Loucy (cell line): Measurements from ENCODE around the gene CAVIN1.
"Not testable (repeated sequence)": the region's sequence is repeated elsewhere in the genome, so short reads cannot be mapped to it uniquely, and the experiment has no call there.

Source experiments
- H2AFZ ChIP-seq: fragments of 200-600 bp; sonication (generic); 2 replicates; pipeline ENCODE4 v1.6.0; 2016; ENCODE audit warnings: antibody characterized with exemption, mild to moderate bottlenecking, low read length, moderate library complexity
- H3F3A ChIP-seq: fragments of 200-600 bp; 2 replicates; pipeline ENCODE4 v1.6.0; 2016; ENCODE audit warnings: antibody characterized with exemption, low read depth, mild to moderate bottlenecking
- H3K27me3 ChIP-seq: fragments of 200-600 bp; sonication (generic); 2 replicates; pipeline ENCODE4 v1.6.1; 2014; ENCODE audit warnings: low read length, mild to moderate bottlenecking; ENCODE audit not compliant: insufficient read depth, poor library complexity, severe bottlenecking
- H3K36me3 ChIP-seq: fragments of 200-600 bp; sonication (generic); 2 replicates; pipeline ENCODE4 v1.6.1; 2016; ENCODE audit warnings: low read length; ENCODE audit not compliant: insufficient read depth
- H3K4me1 ChIP-seq: fragments of 200-600 bp; sonication (generic); 2 replicates; pipeline ENCODE4 v1.5.1; 2014; ENCODE audit warnings: low read length, mild to moderate bottlenecking; ENCODE audit not compliant: insufficient read depth, poor library complexity, severe bottlenecking
- H3K4me2 ChIP-seq: fragments of 200-600 bp; sonication (generic); 2 replicates; pipeline ENCODE4 v1.6.0; 2014; ENCODE audit warnings: antibody characterized with exemption, low read length, low read depth, mild to moderate bottlenecking; ENCODE audit not compliant: poor library complexity, severe bottlenecking
- H3K4me3 ChIP-seq: fragments of 200-600 bp; sonication (generic); 2 replicates; pipeline ENCODE4 v1.5.1; 2014; ENCODE audit warnings: low read length, mild to moderate bottlenecking, mixed read lengths; ENCODE audit not compliant: poor library complexity, severe bottlenecking
- H3K79me2 ChIP-seq: fragments of 200-600 bp; sonication (generic); 2 replicates; pipeline ENCODE4 v1.6.1; 2014; ENCODE audit warnings: low read length; ENCODE audit not compliant: insufficient read depth
- H3K9ac ChIP-seq: fragments of 200-600 bp; sonication (generic); 2 replicates; pipeline ENCODE4 v1.6.0; 2014; ENCODE audit warnings: mild to moderate bottlenecking, low read depth, low read length, moderate library complexity; ENCODE audit not compliant: poor library complexity, severe bottlenecking
- H3K9me2 ChIP-seq: fragments of 200-600 bp; sonication (generic); replicated peaks from 2 replicates; pipeline ENCODE4 v1.6.1; 2016; ENCODE audit warnings: low read depth, low read length, mixed read lengths
- H3K9me3 ChIP-seq: fragments of 200-600 bp; sonication (generic); 2 replicates; pipeline ENCODE4 v1.6.1; 2014; ENCODE audit warnings: mild to moderate bottlenecking, antibody characterized with exemption, low read length, low read depth; ENCODE audit not compliant: insufficient read depth
- H4K20me1 ChIP-seq: fragments of 200-600 bp; sonication (generic); 2 replicates; pipeline ENCODE4 v1.6.0; 2014; ENCODE audit warnings: antibody characterized with exemption, low read length, mild to moderate bottlenecking; ENCODE audit not compliant: insufficient read depth, poor library complexity, severe bottlenecking
- EZH2phosphoT487 ChIP-seq: fragments of 200-600 bp; IDR thresholded peaks from 2 replicates; pipeline ENCODE4 v1.6.1; 2018; ENCODE audit warnings: antibody characterized with exemption, mild to moderate bottlenecking, moderate library complexity, borderline replicate concordance
- TF ChIP-seq, protein P1 (sequence below): fragments of 200-600 bp; sonication (generic); conservative IDR thresholded peaks from 2 replicates; pipeline ENCODE4 v1.5.1; 2014; ENCODE audit warnings: mild to moderate bottlenecking, antibody characterized with exemption, low read length

Gene CAVIN1

DNA sequence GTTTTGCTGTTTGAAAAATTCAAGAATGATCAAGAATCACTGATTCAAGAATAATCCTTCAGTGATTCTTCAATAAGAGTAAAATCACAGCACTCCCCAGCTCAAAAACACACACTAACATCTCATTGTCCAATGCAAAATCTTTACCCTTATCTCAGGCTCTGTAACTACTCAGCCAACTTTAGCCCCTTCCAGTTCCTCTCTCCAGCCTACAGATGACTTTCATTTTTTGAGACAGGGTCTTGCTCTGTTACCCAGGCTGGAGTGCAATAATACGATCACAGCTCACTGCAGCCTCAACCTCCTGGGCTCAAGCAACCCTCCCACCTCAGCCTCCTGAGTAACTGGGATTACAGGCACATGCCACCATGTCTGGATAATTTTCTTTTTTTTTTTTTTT lies 59.8 kb downstream of the CAVIN1 start:
- H3K4me1 ChIP-seq: peaks cover 5% of the 10 kb centered on the region
- H3K9me2 ChIP-seq: no peaks in the 10 kb centered on the region
- H3K9me3 ChIP-seq: no peaks in the 10 kb centered on the region
- peaks cover 96% of the 10 kb centered on the region for H3K79me2 ChIP-seq
- no peaks in the 10 kb centered on the region for H3F3A ChIP-seq
- no peak overlapping the region for H3K9ac ChIP-seq
- no peak for TF ChIP-seq EZH2phosphoT487
- TF ChIP-seq, protein P1, sequence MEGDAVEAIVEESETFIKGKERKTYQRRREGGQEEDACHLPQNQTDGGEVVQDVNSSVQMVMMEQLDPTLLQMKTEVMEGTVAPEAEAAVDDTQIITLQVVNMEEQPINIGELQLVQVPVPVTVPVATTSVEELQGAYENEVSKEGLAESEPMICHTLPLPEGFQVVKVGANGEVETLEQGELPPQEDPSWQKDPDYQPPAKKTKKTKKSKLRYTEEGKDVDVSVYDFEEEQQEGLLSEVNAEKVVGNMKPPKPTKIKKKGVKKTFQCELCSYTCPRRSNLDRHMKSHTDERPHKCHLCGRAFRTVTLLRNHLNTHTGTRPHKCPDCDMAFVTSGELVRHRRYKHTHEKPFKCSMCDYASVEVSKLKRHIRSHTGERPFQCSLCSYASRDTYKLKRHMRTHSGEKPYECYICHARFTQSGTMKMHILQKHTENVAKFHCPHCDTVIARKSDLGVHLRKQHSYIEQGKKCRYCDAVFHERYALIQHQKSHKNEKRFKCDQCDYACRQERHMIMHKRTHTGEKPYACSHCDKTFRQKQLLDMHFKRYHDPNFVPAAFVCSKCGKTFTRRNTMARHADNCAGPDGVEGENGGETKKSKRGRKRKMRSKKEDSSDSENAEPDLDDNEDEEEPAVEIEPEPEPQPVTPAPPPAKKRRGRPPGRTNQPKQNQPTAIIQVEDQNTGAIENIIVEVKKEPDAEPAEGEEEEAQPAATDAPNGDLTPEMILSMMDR: no peak
- no peak overlapping the region for H3K4me2 ChIP-seq
- H4K20me1 ChIP-seq: peaks cover 20% of the 10 kb centered on the region
- H3K36me3 ChIP-seq: no peaks in the 10 kb centered on the region; the same call in 1 of the 2 replicates
- H3K27me3 ChIP-seq: no peaks in the 10 kb centered on the region
- H2AFZ ChIP-seq: no peak overlapping the region
- H3K4me3 ChIP-seq: no peak overlapping the region

DNA sequence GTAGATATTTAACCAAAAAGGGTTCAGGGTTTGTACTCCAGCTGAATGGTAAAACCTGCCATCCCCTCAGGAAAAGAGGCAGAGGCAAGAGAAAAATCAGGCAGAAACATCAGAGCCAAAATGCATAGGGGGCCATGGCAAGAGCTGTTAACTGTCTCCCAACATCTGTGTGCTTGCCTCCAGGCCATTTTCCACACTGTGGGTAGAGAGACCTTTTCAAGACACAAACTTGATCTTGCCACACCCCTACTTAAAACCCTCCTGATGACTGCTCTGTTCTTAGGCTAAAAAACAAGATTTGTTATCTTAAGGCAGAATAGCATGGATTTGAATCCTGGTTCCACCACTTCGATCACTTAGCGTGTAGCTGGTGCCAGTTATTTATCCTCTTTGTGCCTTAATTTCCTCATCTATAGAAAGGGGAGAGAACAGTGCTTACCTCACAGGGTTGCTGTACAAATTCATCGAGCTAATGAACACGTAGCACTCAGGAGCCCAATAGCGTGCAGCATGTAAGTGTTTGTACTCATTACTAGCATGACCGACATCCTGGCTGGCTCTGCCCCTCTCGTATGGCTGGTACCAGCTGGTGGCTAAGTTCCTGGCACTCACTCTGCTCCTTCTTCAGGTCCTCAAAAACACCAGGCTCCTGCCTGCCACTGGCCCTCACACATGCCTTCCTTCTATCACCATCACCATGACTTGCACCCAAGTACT lies 60.7 kb downstream of the CAVIN1 start:
- TF ChIP-seq, protein P1: no peak
- no peak for TF ChIP-seq EZH2phosphoT487

DNA sequence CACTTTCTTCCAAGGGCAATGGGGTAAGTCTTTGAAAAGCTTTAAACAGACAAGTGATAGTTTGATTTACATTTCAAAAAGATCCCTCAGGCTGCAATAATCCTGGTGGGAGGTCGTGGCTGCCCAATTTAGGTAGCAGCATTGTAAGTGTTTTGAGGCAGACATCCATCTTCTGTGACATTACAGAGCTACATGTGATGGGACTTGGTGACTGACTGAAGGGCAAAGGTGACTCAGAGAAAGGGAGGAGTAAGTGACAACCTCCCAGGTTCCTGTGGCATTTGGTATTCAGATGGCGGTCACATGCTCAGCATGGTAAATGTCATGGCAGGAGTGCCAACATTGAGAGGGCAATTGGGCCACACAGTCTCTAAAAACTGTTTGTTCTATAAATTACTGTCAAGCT lies 61.3 kb downstream of the CAVIN1 start:
- no peaks in the 10 kb centered on the region for H3K9me3 ChIP-seq
- peaks cover 5% of the 10 kb centered on the region for H3K4me1 ChIP-seq
- H3K9me2 ChIP-seq: no peaks in the 10 kb centered on the region
- no peak overlapping the region for H3K9ac ChIP-seq
- no peaks in the 10 kb centered on the region; the same call in 1 of the 2 replicates for H3K36me3 ChIP-seq
- no peak overlapping the region for H2AFZ ChIP-seq
- H3K79me2 ChIP-seq: peaks cover 96% of the 10 kb centered on the region
- TF ChIP-seq, protein P1: no peak
- TF ChIP-seq EZH2phosphoT487: no peak
- H3K4me2 ChIP-seq: no peak overlapping the region
- no peaks in the 10 kb centered on the region for H3K27me3 ChIP-seq
- no peaks in the 10 kb centered on the region for H3F3A ChIP-seq
- peaks cover 22% of the 10 kb centered on the region for H4K20me1 ChIP-seq
- no peak overlapping the region for H3K4me3 ChIP-seq

More for the DNA sequence above, 60.7 kb downstream of the CAVIN1 start:
- H3F3A ChIP-seq: no peaks in the 10 kb centered on the region
- H3K79me2 ChIP-seq: peaks cover 95% of the 10 kb centered on the region
- H3K4me1 ChIP-seq: peaks cover 5% of the 10 kb centered on the region
- no peak overlapping the region for H2AFZ ChIP-seq
- no peaks in the 10 kb centered on the region for H3K9me2 ChIP-seq
- no peaks in the 10 kb centered on the region for H3K9me3 ChIP-seq
- H3K9ac ChIP-seq: no peak overlapping the region
- no peak overlapping the region for H3K4me2 ChIP-seq
- no peak overlapping the region for H3K4me3 ChIP-seq
- peaks cover 22% of the 10 kb centered on the region for H4K20me1 ChIP-seq
- H3K36me3 ChIP-seq: no peaks in the 10 kb centered on the region; the same call in 1 of the 2 replicates
- H3K27me3 ChIP-seq: no peaks in the 10 kb centered on the region

DNA sequence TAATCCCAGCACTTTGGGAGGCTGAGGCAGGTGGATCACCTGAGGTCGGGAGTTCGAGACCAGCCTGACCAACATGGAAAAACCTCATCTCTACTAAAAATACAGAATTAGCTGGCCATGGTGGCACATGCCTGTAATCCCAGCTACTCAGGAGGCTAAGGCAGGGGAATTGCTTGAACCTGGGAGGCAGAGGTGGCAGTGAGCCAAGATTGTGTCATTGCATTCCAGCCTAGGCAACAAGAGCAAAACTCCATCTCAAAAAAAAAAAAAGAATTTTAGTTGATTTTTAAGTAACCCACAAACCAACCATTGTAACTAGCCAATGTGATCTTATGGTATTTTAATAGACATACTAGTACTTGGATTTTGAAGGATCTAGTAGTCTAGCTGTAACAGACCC lies 62.7 kb downstream of the CAVIN1 start:
- not testable (repeated sequence) for H3K9ac ChIP-seq, H2AFZ ChIP-seq, H3K9me3 ChIP-seq, H3K4me2 ChIP-seq, H3K9me2 ChIP-seq, H3K27me3 ChIP-seq, H3K36me3 ChIP-seq, H3F3A ChIP-seq, H3K4me3 ChIP-seq
- Histone ChIP-seq H3K4me1 (peaks cover 11% of the 10 kb centered on the region), H3K79me2 (peaks cover 92% of the 10 kb centered on the region), H4K20me1 (peaks cover 29% of the 10 kb centered on the region)
